HepG2 (cell line): ENCODE measurements around the gene CXCR5. TPM values are rescaled to one million over a fixed set of nuclear protein-coding genes. Genes with fewer than 3 reads are reported as not detected.

Experiments used
- FUBP1 ChIP-seq: sonication (generic); formaldehyde crosslinking; IDR thresholded peaks from 2 replicates; pipeline ENCODE4 v1.5.1; 2020; ENCODE audit warnings: missing genetic modification reagents, mild to moderate bottlenecking, borderline replicate concordance
- HNRNPL ChIP-seq: fragments of 200-400 bp; formaldehyde crosslinking; IDR thresholded peaks from 2 replicates; pipeline ENCODE4 v1.6.1; 2017; ENCODE audit warnings: mild to moderate bottlenecking, low read depth, low read length
- KLF6 ChIP-seq: IDR thresholded peaks from 2 replicates; pipeline ENCODE4 v1.8.0; 2016; ENCODE audit warnings: missing biosample characterization, missing genetic modification reagents
- PPARG ChIP-seq: conservative IDR thresholded peaks from 2 replicates; pipeline ENCODE4 v1.6.1; 2016; ENCODE audit warnings: missing biosample characterization, missing genetic modification reagents
- TBL1XR1 ChIP-seq: fragments of 150-350 bp; IDR thresholded peaks from 2 replicates; pipeline ENCODE4 v1.6.1; 2014; ENCODE audit warnings: borderline replicate concordance, low read length; ENCODE audit not compliant: partially characterized antibody
- TRIM24 ChIP-seq: sonication (generic); formaldehyde crosslinking; IDR thresholded peaks from 2 replicates; pipeline ENCODE4 v1.8.0; 2022; ENCODE audit warnings: mild to moderate bottlenecking, missing genetic modification reagents
- ZBED4 ChIP-seq: sonication (generic); formaldehyde crosslinking; IDR thresholded peaks from 2 replicates; pipeline ENCODE4 v1.4.0; 2020; ENCODE audit warnings: missing genetic modification reagents, borderline replicate concordance
- ZNF382 ChIP-seq: sonication (generic); formaldehyde crosslinking; IDR thresholded peaks from 2 replicates; pipeline ENCODE4 v1.5.0; 2020; ENCODE audit warnings: missing genetic modification reagents, mild to moderate bottlenecking, borderline replicate concordance
- ZNF503 ChIP-seq: sonication (generic); formaldehyde crosslinking; IDR thresholded peaks from 2 replicates; pipeline ENCODE4 v1.4.0; 2020; ENCODE audit warnings: missing genetic modification reagents
- ZNF564 ChIP-seq: sonication (generic); formaldehyde crosslinking; IDR thresholded peaks from 2 replicates; pipeline ENCODE4 v1.8.1; 2023; ENCODE audit warnings: mild to moderate bottlenecking, missing genetic modification reagents
- ZNF674 ChIP-seq: sonication (generic); formaldehyde crosslinking; IDR thresholded peaks from 2 replicates; pipeline ENCODE4 v1.5.0; 2020; ENCODE audit warnings: low read depth, mild to moderate bottlenecking, missing genetic modification reagents
- ZNF7 ChIP-seq: IDR thresholded peaks from 2 replicates; pipeline ENCODE4 v1.6.1; 2016; ENCODE audit warnings: missing biosample characterization, missing genetic modification reagents
- ZNF766 ChIP-seq: sonication (generic); formaldehyde crosslinking; IDR thresholded peaks from 2 replicates; pipeline ENCODE4 v1.5.0; 2020; ENCODE audit warnings: missing genetic modification reagents, borderline replicate concordance
- ZNF850 ChIP-seq: sonication (generic); formaldehyde crosslinking; conservative IDR thresholded peaks from 2 replicates; pipeline ENCODE4 v1.9.0; 2021; ENCODE audit warnings: mild to moderate bottlenecking, missing genetic modification reagents
- polyA plus RNA-seq, 8 experiments: library from polyadenylated mRNA; depleted of rRNA in 3 of 8; stranded (reverse) in 7 of 8; unstranded in 1 of 8; fragments of >200 nt; fragmentation: Illumina TruSeq in 4 of 8; extraction: Trizol in 4 of 8; gene quantifications; 2 replicates each; pipeline versions ENCODE4 v1.2.1 to v1.2.3, GENCODE V29; 2011 to 2016; ENCODE audit warnings: low read depth in 4 of 8, missing spikeins in 1 of 8, mixed read lengths in 1 of 8; ENCODE audit not compliant: insufficient read depth in 1 of 8
- total RNA-seq, 5 experiments: library from RNA; depleted of rRNA; stranded (reverse); fragments of >200 nt; fragmentation: Illumina TruSeq; extraction: Trizol; gene quantifications; 2 replicates each; pipeline ENCODE4 v1.2.3, GENCODE V29; 2016; ENCODE audit warnings: low read depth in 1 of 5
- TF ChIP-seq, protein P1 (sequence below), 2 experiments: IDR thresholded peaks; 2 replicates each; pipeline ENCODE4 v1.6.1; 2011 to 2012; ENCODE audit warnings: low read length in 2 of 2, borderline replicate concordance in 1 of 2, low read depth in 1 of 2, mild to moderate bottlenecking in 1 of 2, moderate library complexity in 1 of 2

CXCR5 gene
- total and polyA plus RNA-seq, 2 of the 13 experiments (the other 11 are each of a cell fraction or from before 2014, with no cell fraction given) = not detected

GRCh38 chr11:118921121-118921928, 37.6 kb downstream of the CXCR5 start (continued):
- TF ChIP-seq ZNF766 (CRISPR knock-in tag) (no peak), HNRNPL (peak; percentile 20; the same call in 1 of the 2 replicates), TBL1XR1 (peak; percentile 70), ZNF503 (CRISPR knock-in tag) (no peak; the same call in 1 of the 2 replicates), ZNF382 (CRISPR knock-in tag) (no peak), PPARG (CRISPR knock-in tag) (peak; percentile 77), TRIM24 (no peak; the same call in 1 of the 2 replicates), ZBED4 (CRISPR knock-in tag) (0 out of 2 replicates have a peak, but pooled peaks have one; percentile 51), ZNF674 (no peak), ZNF7 (CRISPR knock-in tag) (no peak), KLF6 (CRISPR knock-in tag) (0 out of 2 replicates have a peak, but pooled peaks have one; percentile 32), FUBP1 (CRISPR knock-in tag) (0 out of 2 replicates have a peak, but pooled peaks have one; percentile 21), ZNF850 (CRISPR knock-in tag) (no peak), ZNF564 (CRISPR knock-in tag) (no peak)
- TF ChIP-seq, protein P1, sequence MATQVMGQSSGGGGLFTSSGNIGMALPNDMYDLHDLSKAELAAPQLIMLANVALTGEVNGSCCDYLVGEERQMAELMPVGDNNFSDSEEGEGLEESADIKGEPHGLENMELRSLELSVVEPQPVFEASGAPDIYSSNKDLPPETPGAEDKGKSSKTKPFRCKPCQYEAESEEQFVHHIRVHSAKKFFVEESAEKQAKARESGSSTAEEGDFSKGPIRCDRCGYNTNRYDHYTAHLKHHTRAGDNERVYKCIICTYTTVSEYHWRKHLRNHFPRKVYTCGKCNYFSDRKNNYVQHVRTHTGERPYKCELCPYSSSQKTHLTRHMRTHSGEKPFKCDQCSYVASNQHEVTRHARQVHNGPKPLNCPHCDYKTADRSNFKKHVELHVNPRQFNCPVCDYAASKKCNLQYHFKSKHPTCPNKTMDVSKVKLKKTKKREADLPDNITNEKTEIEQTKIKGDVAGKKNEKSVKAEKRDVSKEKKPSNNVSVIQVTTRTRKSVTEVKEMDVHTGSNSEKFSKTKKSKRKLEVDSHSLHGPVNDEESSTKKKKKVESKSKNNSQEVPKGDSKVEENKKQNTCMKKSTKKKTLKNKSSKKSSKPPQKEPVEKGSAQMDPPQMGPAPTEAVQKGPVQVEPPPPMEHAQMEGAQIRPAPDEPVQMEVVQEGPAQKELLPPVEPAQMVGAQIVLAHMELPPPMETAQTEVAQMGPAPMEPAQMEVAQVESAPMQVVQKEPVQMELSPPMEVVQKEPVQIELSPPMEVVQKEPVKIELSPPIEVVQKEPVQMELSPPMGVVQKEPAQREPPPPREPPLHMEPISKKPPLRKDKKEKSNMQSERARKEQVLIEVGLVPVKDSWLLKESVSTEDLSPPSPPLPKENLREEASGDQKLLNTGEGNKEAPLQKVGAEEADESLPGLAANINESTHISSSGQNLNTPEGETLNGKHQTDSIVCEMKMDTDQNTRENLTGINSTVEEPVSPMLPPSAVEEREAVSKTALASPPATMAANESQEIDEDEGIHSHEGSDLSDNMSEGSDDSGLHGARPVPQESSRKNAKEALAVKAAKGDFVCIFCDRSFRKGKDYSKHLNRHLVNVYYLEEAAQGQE (IDR thresholded peaks at IDR 0.05; ENCODE audit: borderline replicate concordance in 1 of 2, low read depth in 1 of 2, low read length in 2 of 2) = peak in 1 of 2 experiments; percentile 64; a peak in 2 of 4 replicates
